Ovary (tissue), 3 donors: ENCODE results near the gene ARAP3.

Experiments
- CTCF ChIP-seq, 3 donors: fragments of 450-650 bp in 2 of 3; fragments of 200-600 bp in 1 of 3; IDR thresholded peaks; one replicate each; pipeline versions ENCODE4 v1.5.1 to v1.8.0; 2016 to 2022; ENCODE audit warnings: antibody characterized with exemption in 3 of 3, mild to moderate bottlenecking in 1 of 3
- POLR2A ChIP-seq: fragments of 450-650 bp; IDR thresholded peaks from one replicate; pipeline ENCODE4 v1.6.1; 2017; ENCODE audit warnings: antibody characterized with exemption, mild to moderate bottlenecking, moderate library complexity
- donor health status: DM: no; HTN: no; CAD: no.

GRCh38 chr5:141617128-141617527 lies 64.9 kb downstream of the ARAP3 start:
- TF ChIP-seq CTCF (IDR thresholded peaks at IDR 0.05), result no peak
- no peak for TF ChIP-seq POLR2A
